NCI-H510A treated with DMSO at 0.1 percent for 48 hours (cell line): ENCODE measurements around the gene PNMA6F.
"Not testable (repeated sequence)": the region's sequence is repeated elsewhere in the genome, so short reads cannot be mapped to it uniquely, and the experiment has no call there.

Source experiments
- DNase-seq: peaks from one replicate; lab custom pipeline; 2025; lab: John Stamatoyannopoulos, UW

Gene PNMA6F

GRCh38 chrX:153334654-153335295, 13.2 kb upstream of the PNMA6F start:
- DNase-seq = no peak

- DNase-seq = peak; percentile 29
Observed at GRCh38 chrX:153333821-153334653, 12.5 kb upstream of the PNMA6F start, which contains the start of gene ZNF275. Gene ZNF275, plus strand, starts transcription at chrX:153334153. Its CDS starts 2,527 bp downstream, at chrX:153336680.

GRCh38 chrX:153333266-153333665, 11.7 kb upstream of the PNMA6F start:
- DNase-seq = no peak

- no peak for DNase-seq
Observed at GRCh38 chrX:153327561-153327960, 6.0 kb upstream of the PNMA6F start.

GRCh38 chrX:153320555-153321184, 897 bp downstream of the PNMA6F start:
- DNase-seq = no peak

- DNase-seq = not testable (repeated sequence)
Observed at GRCh38 chrX:153320047-153320443, 1.5 kb downstream of the PNMA6F start.

- no peak for DNase-seq
Observed at GRCh38 chrX:153319295-153320046, 2.1 kb downstream of the PNMA6F start.

- DNase-seq = no peak
Observed at GRCh38 chrX:153318811-153319210, 2.8 kb downstream of the PNMA6F start.

GRCh38 chrX:153317996-153318722, 3.4 kb downstream of the PNMA6F start:
- no peak for DNase-seq

- no peak for DNase-seq
Observed at GRCh38 chrX:153317306-153317705, 4.3 kb downstream of the PNMA6F start.

- DNase-seq = no peak
Observed at GRCh38 chrX:153312842-153313241, 8.7 kb downstream of the PNMA6F start.

- no peak for DNase-seq
Observed at GRCh38 chrX:153312041-153312440, 9.5 kb downstream of the PNMA6F start.

GRCh38 chrX:153310901-153311300, 10.7 kb downstream of the PNMA6F start:
- no peak for DNase-seq

GRCh38 chrX:153307276-153308178, 14.0 kb downstream of the PNMA6F start:
- no peak for DNase-seq

- DNase-seq = no peak
Observed at GRCh38 chrX:153306527-153307115, 14.9 kb downstream of the PNMA6F start.

- DNase-seq = no peak
Observed at GRCh38 chrX:153305972-153306371, 15.6 kb downstream of the PNMA6F start.

- DNase-seq = no peak
Observed at GRCh38 chrX:153304988-153305736, 16.4 kb downstream of the PNMA6F start.

- no peak for DNase-seq
Observed at GRCh38 chrX:153303276-153304262, 18.0 kb downstream of the PNMA6F start.
